Kidney (tissue), 14 donors: Measurements from ENCODE around the gene SUGCT. TPM values are rescaled to one million over a fixed set of nuclear protein-coding genes. Genes with fewer than 3 reads are reported as not detected.

Source experiments
- DNase-seq, 5 donors: peaks; one replicate each; pipeline ENCODE4 v3.0.0-alpha.2; 2013 to 2020
- FAIRE-seq: peaks from 2 replicates; lab custom pipeline; 2012; peaks lifted over from hg19 to GRCh38; lab: Jason Lieb, UNC
- H3K27ac ChIP-seq, 2 donors: one replicate each; pipeline ENCODE4 v1.7.0; 2013; ENCODE audit warnings: low read depth in 2 of 2, low read length in 2 of 2, inconsistent platforms in 1 of 2
- H3K27me3 ChIP-seq: one replicate; pipeline ENCODE4 v1.7.1; 2013; ENCODE audit warnings: low read length, inconsistent platforms; ENCODE audit not compliant: control insufficient read depth, insufficient read depth
- H3K36me3 ChIP-seq, 3 donors: one replicate each; pipeline versions ENCODE4 v1.7.0 to v1.7.1; 2013; ENCODE audit warnings: low read length in 3 of 3, control low read depth in 1 of 3, inconsistent platforms in 1 of 3; ENCODE audit not compliant: insufficient read depth in 3 of 3, control insufficient read depth in 2 of 3
- H3K4me1 ChIP-seq, 3 donors: one replicate each; pipeline versions ENCODE4 v1.7.0 to v1.7.1; 2013; ENCODE audit warnings: low read length in 3 of 3, inconsistent platforms in 1 of 3, low read depth in 1 of 3; ENCODE audit not compliant: control insufficient read depth in 2 of 3, insufficient read depth in 2 of 3
- H3K4me3 ChIP-seq, 3 donors: one replicate each; pipeline versions ENCODE4 v1.7.0 to v1.8.1; 2013; ENCODE audit warnings: low read length in 3 of 3, control low read depth in 1 of 3, inconsistent platforms in 1 of 3
- H3K9ac ChIP-seq, 3 donors: one replicate each; pipeline versions ENCODE4 v1.7.0 to v1.7.1; 2013; ENCODE audit warnings: low read length in 3 of 3, control low read depth in 1 of 3, inconsistent platforms in 1 of 3
- H3K9me3 ChIP-seq, 3 donors: one replicate each; pipeline versions ENCODE4 v1.7.0 to v1.7.1; 2013; ENCODE audit warnings: low read length in 3 of 3, control low read depth in 1 of 3, inconsistent platforms in 1 of 3; ENCODE audit not compliant: control insufficient read depth in 2 of 3, insufficient read depth in 1 of 3
- CTCF ChIP-seq: IDR thresholded peaks from 3 replicates; pipeline ENCODE4 v1.5.1; 2012; ENCODE audit warnings: mild to moderate bottlenecking, moderate library complexity, borderline replicate concordance; ENCODE audit not compliant: insufficient read depth; ENCODE audit errors: extremely low read depth
- intact Hi-C: fragments of 100-400 bp; cut with DNase I; formaldehyde crosslinking; loops from one replicate; pipeline ENCODE4 v1.11.1; 2022
- polyA plus RNA-seq: library from polyadenylated mRNA; stranded (reverse); fragments of 350-450 nt; fragmentation: Illumina TruSeq; extraction: RNeasy Lipid Tissue Mini Kit (QIAGEN cat#74804); gene quantifications from one replicate; pipeline ENCODE4 v1.2.3, GENCODE V29; 2014; ENCODE audit warnings: low read depth, low replicate concordance; ENCODE audit not compliant: insufficient read depth
- total RNA-seq: library from RNA; stranded (reverse); fragmentation: NEBNext Ultra II Directional; extraction: Animal tissue kit (Norgen Biotek cat#: 25700); gene quantifications from one replicate; pipeline ENCODE4 v1.2.1, GENCODE V29; 2021
- donor health status: control.
- donor health status: control.
- donor health status: control.
- donor health status: control.
- donor health status: control.
- donor health status: DM: yes; HTN: yes; CAD: no.
- donor health status: Normal renal cell carcinoma (clear cell type).

The SUGCT gene
- total and polyA plus RNA-seq, 2 donors from 2014 or later: 7.6 to 45.1 TPM

GRCh38 chr7:40301486-40302068 is 166.8 kb downstream of the SUGCT start:
- H3K27ac ChIP-seq: no peak overlapping the region
- no peak overlapping the region for H3K9ac ChIP-seq
- intact Hi-C loops: no loop called here
- DNase-seq (no peak), FAIRE-seq (no peak)
- no peaks in the 10 kb centered on the region for H3K9me3 ChIP-seq
- H3K27me3 ChIP-seq: no peaks in the 10 kb centered on the region
- H3K4me1 ChIP-seq: peaks cover 0 to 2% (median under 1%) of the 10 kb centered on the region in 3 donors
- H3K36me3 ChIP-seq: no peaks in the 10 kb centered on the region
- TF ChIP-seq CTCF: no peak
- no peak overlapping the region for H3K4me3 ChIP-seq

DNA sequence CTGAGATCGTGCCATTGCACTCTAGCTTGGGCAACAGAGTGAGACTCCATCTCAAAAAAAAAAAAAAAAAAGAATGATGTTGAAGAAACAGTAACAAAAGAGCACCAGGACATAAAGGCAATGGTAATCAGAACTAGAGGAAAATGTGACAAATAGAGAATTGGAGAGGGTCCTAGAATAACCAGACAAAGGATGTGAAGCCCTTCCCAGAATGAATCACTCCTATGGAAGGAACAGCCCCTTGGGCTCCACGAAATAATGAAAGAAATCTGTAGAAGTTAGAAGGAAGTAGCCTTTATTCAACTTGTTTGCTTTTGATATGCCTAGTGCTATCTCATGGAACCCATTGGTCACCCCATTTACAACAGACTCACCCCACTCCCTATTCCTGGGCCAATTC is 169.2 kb downstream of the SUGCT start:
- FAIRE-seq (no peak), DNase-seq (no peak)
- Histone ChIP-seq H3K36me3 (no peaks in the 10 kb centered on the region), H3K4me3 (no peak overlapping the region), H3K4me1 (peaks cover 0 to 4% (median 2%) of the 10 kb centered on the region in 3 donors), H3K9ac (no peak overlapping the region), H3K9me3 (no peaks in the 10 kb centered on the region), H3K27me3 (no peaks in the 10 kb centered on the region), H3K27ac (no peak overlapping the region)
- intact Hi-C loops: no loop called here
- no peak for TF ChIP-seq CTCF

GRCh38 chr7:40305229-40305628 is 170.4 kb downstream of the SUGCT start:
- H3K4me3 ChIP-seq: no peak overlapping the region
- intact Hi-C loops: no loop called here
- H3K27ac ChIP-seq: no peak overlapping the region
- H3K9me3 ChIP-seq: no peaks in the 10 kb centered on the region
- no peaks in the 10 kb centered on the region for H3K27me3 ChIP-seq
- no peaks in the 10 kb centered on the region for H3K36me3 ChIP-seq
- no peak for TF ChIP-seq CTCF
- H3K9ac ChIP-seq: no peak overlapping the region
- peaks cover 0 to 4% (median 2%) of the 10 kb centered on the region in 3 donors for H3K4me1 ChIP-seq
- FAIRE-seq (peak; percentile 23), DNase-seq (no peak)

GRCh38 chr7:40306025-40306424 is 171.2 kb downstream of the SUGCT start:
- FAIRE-seq (no peak), DNase-seq (no peak)
- Histone ChIP-seq H3K4me1 (peaks cover 0 to 4% (median 2%) of the 10 kb centered on the region in 3 donors), H3K4me3 (no peak overlapping the region), H3K9me3 (no peaks in the 10 kb centered on the region), H3K9ac (no peak overlapping the region), H3K36me3 (no peaks in the 10 kb centered on the region), H3K27me3 (no peaks in the 10 kb centered on the region), H3K27ac (no peak overlapping the region)
- intact Hi-C loops: no loop called here
- TF ChIP-seq CTCF: no peak
